Activated naive CD4-positive, alpha-beta T cell (primary cell): Measurements from ENCODE around the gene PLS3.
"Not testable (repeated sequence)": the region's sequence is repeated elsewhere in the genome, so short reads cannot be mapped to it uniquely, and the experiment has no call there.

Experiments
- DNase-seq, 4 experiments: peaks; one replicate each; lab custom pipeline; 2025; lab: John Stamatoyannopoulos, UW

Gene PLS3, protein sequence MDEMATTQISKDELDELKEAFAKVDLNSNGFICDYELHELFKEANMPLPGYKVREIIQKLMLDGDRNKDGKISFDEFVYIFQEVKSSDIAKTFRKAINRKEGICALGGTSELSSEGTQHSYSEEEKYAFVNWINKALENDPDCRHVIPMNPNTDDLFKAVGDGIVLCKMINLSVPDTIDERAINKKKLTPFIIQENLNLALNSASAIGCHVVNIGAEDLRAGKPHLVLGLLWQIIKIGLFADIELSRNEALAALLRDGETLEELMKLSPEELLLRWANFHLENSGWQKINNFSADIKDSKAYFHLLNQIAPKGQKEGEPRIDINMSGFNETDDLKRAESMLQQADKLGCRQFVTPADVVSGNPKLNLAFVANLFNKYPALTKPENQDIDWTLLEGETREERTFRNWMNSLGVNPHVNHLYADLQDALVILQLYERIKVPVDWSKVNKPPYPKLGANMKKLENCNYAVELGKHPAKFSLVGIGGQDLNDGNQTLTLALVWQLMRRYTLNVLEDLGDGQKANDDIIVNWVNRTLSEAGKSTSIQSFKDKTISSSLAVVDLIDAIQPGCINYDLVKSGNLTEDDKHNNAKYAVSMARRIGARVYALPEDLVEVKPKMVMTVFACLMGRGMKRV

GRCh38 chrX:115560978-115561604, at the start of gene PLS3:
Gene PLS3, plus strand, starts transcription at chrX:115561174. Its CDS starts 49,077 bp downstream, at chrX:115610251.
- no peak for DNase-seq

DNA sequence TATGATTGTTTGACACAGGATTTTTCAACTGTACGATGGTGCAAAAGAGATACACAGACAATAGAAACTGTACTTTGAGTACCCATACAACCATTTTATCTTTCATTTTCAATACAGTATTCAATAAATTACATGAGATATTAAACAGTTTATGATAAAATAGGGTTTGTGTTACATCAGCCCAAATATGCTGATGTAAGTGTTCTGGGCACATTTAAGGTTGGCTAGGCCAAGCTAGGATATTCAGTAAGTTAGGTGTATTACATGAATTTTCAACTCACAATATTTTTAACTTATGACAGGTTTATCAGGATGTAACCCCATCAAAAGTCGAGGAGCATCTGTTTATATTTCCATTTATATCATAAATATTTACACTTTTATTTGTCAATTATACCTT, 42.9 kb upstream of the PLS3 start:
- DNase-seq = no peak

- no peak for DNase-seq
These were observed 39.2 kb upstream of the PLS3 start for GRCh38 chrX:115521741-115522140.

DNA sequence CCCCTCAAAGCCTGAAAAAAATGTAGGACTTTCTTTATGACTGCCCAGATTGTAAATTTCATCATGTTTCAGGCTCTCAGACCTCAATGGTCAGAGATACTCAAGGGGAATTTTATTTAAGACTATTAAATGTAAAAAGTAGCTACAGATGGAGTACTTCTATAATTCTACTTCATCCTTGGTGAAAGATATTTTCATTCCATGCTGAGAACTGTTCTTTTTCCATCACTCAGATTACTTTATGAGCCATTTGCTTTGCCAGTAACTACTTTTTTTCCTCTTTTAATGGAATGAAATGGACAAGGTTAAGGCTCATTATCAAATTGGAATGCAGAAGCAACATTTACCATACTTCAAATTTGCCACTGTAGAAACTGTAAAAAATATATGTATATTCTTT, 38.0 kb upstream of the PLS3 start:
- no peak for DNase-seq

- DNase-seq = no peak
These were observed 35.5 kb upstream of the PLS3 start for GRCh38 chrX:115525486-115525885.

- DNase-seq = no peak
These were observed 29.1 kb upstream of the PLS3 start for GRCh38 chrX:115531818-115532403.

- DNase-seq = no peak
These were observed 27.5 kb upstream of the PLS3 start for GRCh38 chrX:115533485-115533884.

- DNase-seq = no peak
These were observed 26.6 kb upstream of the PLS3 start for GRCh38 chrX:115534383-115534782.

DNA sequence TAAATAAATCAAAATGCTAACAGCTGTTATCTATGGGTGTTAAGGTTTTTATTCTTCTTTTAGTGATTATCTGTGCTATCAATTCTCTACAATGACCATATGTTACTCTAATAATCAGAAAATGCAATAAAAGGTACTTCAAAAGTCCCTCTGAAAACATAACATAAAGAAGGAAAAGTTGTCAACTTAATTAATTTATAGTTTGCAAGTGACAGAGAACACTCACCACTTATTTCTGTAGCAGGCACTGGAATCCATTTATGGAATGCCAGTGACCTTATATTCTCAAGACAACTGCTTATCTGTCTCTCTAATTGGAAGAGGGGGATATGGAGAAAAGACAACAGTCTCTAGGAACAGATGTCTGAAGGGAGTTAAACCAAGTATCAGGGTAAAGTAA, 25.6 kb upstream of the PLS3 start:
- DNase-seq = no peak

DNA sequence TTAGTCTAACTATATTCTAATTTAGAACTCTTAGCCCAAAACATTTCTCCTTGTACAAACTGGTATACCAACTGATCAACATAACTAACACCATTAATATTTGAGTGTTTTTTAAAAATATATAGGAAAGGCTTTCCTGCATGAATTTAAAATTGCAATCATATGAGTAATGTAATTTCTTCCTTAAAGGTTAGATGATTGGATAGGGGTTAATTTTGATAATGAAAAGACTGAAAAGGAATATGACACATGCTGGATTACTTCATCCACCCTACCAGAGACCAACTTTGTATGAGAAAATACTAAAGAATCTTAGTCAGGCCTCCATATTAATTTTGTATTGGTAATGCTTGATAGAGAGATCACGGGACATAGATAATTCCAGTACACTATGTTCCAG, 25.1 kb upstream of the PLS3 start:
- no peak for DNase-seq

DNA sequence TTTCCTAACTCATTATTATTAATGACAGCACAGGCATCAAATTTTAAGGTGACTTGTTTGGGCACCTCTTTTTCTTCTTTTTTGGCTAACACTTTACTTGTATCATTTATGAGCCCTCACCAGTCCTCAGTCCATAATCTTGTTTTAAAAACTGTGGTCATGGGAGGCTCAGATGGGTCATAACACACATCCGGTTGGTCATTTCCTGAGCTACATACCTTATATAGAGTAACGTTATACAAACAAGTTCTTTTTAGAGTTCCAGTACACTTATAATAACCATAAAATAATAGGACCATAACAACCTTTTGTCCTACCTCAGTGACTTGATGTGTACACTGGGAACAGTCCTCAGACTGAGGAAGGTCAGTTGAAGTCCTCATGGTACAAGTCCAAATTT, 21.1 kb upstream of the PLS3 start:
- no peak for DNase-seq

- not testable (repeated sequence) for DNase-seq
These were observed 19.9 kb upstream of the PLS3 start for GRCh38 chrX:115541045-115541444.

- DNase-seq = no peak
These were observed 13.5 kb upstream of the PLS3 start for GRCh38 chrX:115547448-115547847.

DNA sequence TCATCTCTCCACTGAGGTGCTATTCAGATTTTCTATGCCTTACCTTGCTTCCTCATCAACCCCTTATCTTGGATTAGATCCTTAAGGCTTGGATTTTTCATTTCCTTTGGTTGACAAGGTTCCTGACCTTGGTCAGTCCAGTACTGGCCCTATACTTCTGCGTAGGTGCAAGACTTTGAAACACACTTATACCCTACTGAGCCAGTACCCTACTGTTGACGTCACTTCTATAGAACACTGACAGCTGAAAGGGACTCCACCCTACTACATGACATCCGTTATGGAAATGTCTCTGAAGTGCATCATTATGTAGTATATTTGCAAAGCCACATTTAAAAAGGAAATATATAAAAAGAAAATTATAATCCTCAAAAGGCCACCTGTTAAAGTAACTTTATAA, 12.0 kb upstream of the PLS3 start:
- no peak for DNase-seq

DNA sequence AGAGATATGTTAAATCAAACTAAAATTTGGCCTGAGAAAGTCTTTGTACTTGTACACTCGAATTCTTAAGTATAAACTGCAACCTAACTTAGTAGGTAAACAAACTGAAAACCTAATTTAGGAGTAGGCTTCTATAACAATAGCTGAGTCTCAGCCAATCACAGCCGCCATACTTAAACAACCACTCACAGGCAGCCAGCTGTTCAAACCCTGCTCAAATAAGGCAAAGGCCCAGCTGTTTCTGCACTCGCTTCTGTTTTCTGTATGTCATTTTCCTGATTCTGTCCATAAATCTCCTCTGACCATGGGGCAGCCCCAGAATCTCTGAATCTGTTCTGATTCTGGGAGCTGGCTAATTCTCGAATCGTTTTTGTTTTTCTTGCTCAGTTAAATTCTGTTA, 7.8 kb upstream of the PLS3 start:
- DNase-seq = no peak

GRCh38 chrX:115559672-115560071, 1.3 kb upstream of the PLS3 start:
- DNase-seq = no peak

- no peak for DNase-seq
These were observed 580 bp upstream of the PLS3 start for GRCh38 chrX:115560211-115560977.

- no peak for DNase-seq
These were observed 868 bp downstream of the PLS3 start for GRCh38 chrX:115561605-115562479.

DNA sequence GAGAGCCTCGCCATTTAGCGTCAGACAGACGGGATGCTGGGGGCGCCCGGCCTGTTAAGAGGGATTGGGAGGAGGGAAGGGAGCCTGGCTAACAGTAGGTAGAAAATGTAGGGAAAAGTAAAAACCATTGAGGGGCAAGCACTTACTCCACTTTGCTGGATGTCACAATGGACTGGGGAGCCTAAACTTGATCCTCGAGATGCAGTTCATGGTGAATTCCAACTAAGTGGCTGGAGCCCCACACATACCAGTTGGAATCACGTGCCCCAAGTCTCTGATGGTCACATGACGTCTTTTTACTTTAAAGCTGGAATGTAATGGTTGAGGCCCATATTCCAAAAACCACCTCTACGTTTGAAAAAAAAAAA, 1.5 kb downstream of the PLS3 start:
- no peak for DNase-seq

- no peak for DNase-seq
These were observed 2.7 kb downstream of the PLS3 start for GRCh38 chrX:115563633-115564162.

DNA sequence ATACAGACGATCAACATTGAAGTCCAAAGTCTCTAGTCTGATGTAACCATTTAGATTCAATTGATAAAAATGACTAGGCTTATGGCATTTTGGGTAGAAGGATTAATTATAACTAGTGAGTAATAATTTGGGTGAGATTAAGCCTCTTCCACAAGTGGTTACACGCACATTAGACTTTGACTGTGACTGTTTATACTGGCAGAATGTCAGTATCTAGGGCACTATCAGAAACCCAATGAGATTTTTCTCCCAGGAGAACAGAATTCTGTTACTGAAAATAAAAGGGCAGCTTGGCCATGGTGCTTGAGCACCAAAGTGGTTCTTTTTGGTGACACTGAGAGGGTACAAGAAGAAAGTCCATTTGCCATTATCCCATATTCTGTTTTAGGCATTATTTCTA, 3.3 kb downstream of the PLS3 start:
- DNase-seq = no peak
